SK-N-SH treated with all-trans-retinoic acid at 6 μM for 48 hours (cell line): ENCODE measurements around the gene TSPAN14.

Source experiments
- ATAC-seq: fragments of 200-7000 bp; cut with Tn5 transposase; 3 replicates; pipeline ENCODE4 v1.9.1; 2020; ENCODE audit warnings: mild to moderate bottlenecking, moderate library complexity
- ARNTL ChIP-seq: fragments of 450-650 bp; formaldehyde crosslinking; IDR thresholded peaks from 2 replicates; pipeline ENCODE4 v1.5.0; 2020; ENCODE audit warnings: low read depth, mild to moderate bottlenecking, moderate library complexity, borderline replicate concordance
- BACH2 ChIP-seq: fragments of 250-450 bp; sonication (Bioruptor Pico); IDR thresholded peaks from 2 replicates; pipeline ENCODE4 v1.9.0; 2021; ENCODE audit warnings: mild to moderate bottlenecking, borderline replicate concordance
- CSDC2 ChIP-seq: fragments of 250-450 bp; sonication (Bioruptor Pico); IDR thresholded peaks from 2 replicates; pipeline ENCODE4 v1.5.0; 2020; ENCODE audit warnings: mild to moderate bottlenecking, moderate library complexity
- ESRRG ChIP-seq: fragments of 250-450 bp; sonication (Bioruptor Pico); IDR thresholded peaks from 2 replicates; pipeline ENCODE4 v1.6.1; 2021; ENCODE audit warnings: mild to moderate bottlenecking
- ISL1 ChIP-seq: fragments of 250-450 bp; sonication (Bioruptor Pico); IDR thresholded peaks from 2 replicates; pipeline ENCODE4 v2.1.2; 2022; ENCODE audit warnings: mild to moderate bottlenecking, moderate library complexity
- OSR1 ChIP-seq: fragments of 250-450 bp; sonication (Bioruptor Pico); IDR thresholded peaks from 2 replicates; pipeline ENCODE4 v1.8.0; 2022; ENCODE audit warnings: moderate library complexity, mild to moderate bottlenecking, inconsistent platforms
- PPARA ChIP-seq: fragments of 250-450 bp; sonication (Bioruptor Pico); IDR thresholded peaks from 2 replicates; pipeline ENCODE4 v1.5.0; 2020; ENCODE audit warnings: mild to moderate bottlenecking, borderline replicate concordance
- RARB ChIP-seq: fragments of 250-450 bp; sonication (Bioruptor Pico); IDR thresholded peaks from 2 replicates; pipeline ENCODE4 v1.8.0; 2021; ENCODE audit warnings: mild to moderate bottlenecking, moderate library complexity
- SNAI2 ChIP-seq: fragments of 250-450 bp; sonication (Bioruptor Pico); IDR thresholded peaks from 2 replicates; pipeline ENCODE4 v1.5.0; 2020; ENCODE audit warnings: mild to moderate bottlenecking, moderate library complexity
- TCF4 ChIP-seq: fragments of 250-450 bp; sonication (Bioruptor Pico); IDR thresholded peaks from 2 replicates; pipeline ENCODE4 v1.8.0; 2021; ENCODE audit warnings: mild to moderate bottlenecking, moderate library complexity, borderline replicate concordance
- TOX ChIP-seq: fragments of 250-450 bp; sonication (Bioruptor Pico); IDR thresholded peaks from 2 replicates; pipeline ENCODE4 v1.8.0; 2021; ENCODE audit warnings: mild to moderate bottlenecking, moderate library complexity, borderline replicate concordance
- ZC3H10 ChIP-seq: fragments of 250-450 bp; sonication (Bioruptor Pico); IDR thresholded peaks from 2 replicates; pipeline ENCODE4 v1.5.1; 2021; ENCODE audit warnings: mild to moderate bottlenecking, moderate library complexity
- ZFP3 ChIP-seq: fragments of 250-450 bp; sonication (Bioruptor Pico); IDR thresholded peaks from 2 replicates; pipeline ENCODE4 v1.5.0; 2020; ENCODE audit warnings: mild to moderate bottlenecking, moderate library complexity
- ZFP30 ChIP-seq: fragments of 450-650 bp; formaldehyde crosslinking; IDR thresholded peaks from 2 replicates; pipeline ENCODE4 v1.5.0; 2022; ENCODE audit warnings: mild to moderate bottlenecking, moderate library complexity
- ZNF565 ChIP-seq: fragments of 450-650 bp; formaldehyde crosslinking; conservative IDR thresholded peaks from 2 replicates; pipeline ENCODE4 v1.5.0; 2020; ENCODE audit warnings: low read depth, mild to moderate bottlenecking, moderate library complexity
- ZNF70 ChIP-seq: fragments of 450-650 bp; formaldehyde crosslinking; IDR thresholded peaks from 2 replicates; pipeline ENCODE4 v1.5.0; 2020; ENCODE audit warnings: mild to moderate bottlenecking, moderate library complexity
- ZNF8 ChIP-seq: fragments of 450-650 bp; formaldehyde crosslinking; IDR thresholded peaks from 2 replicates; pipeline ENCODE4 v1.5.0; 2020; ENCODE audit warnings: mild to moderate bottlenecking, moderate library complexity
- TF ChIP-seq, protein P1 (sequence below): fragments of 250-450 bp; sonication (Bioruptor Pico); IDR thresholded peaks from 2 replicates; pipeline ENCODE4 v1.5.1; 2020; ENCODE audit warnings: low read depth, mild to moderate bottlenecking, moderate library complexity
- TF ChIP-seq, protein P2 (sequence below): fragments of 250-450 bp; sonication (Bioruptor Pico); IDR thresholded peaks from 2 replicates; pipeline ENCODE4 v1.5.1; 2021; ENCODE audit warnings: mild to moderate bottlenecking, moderate library complexity
- TF ChIP-seq, protein P3 (sequence below): fragments of 250-450 bp; sonication (Bioruptor Pico); IDR thresholded peaks from 2 replicates; pipeline ENCODE4 v1.8.0; 2020; ENCODE audit warnings: mild to moderate bottlenecking, moderate library complexity, borderline replicate concordance
- TF ChIP-seq, protein P4 (sequence below): fragments of 250-450 bp; sonication (Bioruptor Pico); IDR thresholded peaks from 2 replicates; pipeline ENCODE4 v1.8.0; 2021; ENCODE audit warnings: low read depth, mild to moderate bottlenecking, moderate library complexity, borderline replicate concordance
- TF ChIP-seq, protein P5 (sequence below): fragments of 250-450 bp; sonication (Bioruptor Pico); IDR thresholded peaks from 2 replicates; pipeline ENCODE4 v1.5.0; 2020; ENCODE audit warnings: mild to moderate bottlenecking, moderate library complexity

Gene TSPAN14

DNA sequence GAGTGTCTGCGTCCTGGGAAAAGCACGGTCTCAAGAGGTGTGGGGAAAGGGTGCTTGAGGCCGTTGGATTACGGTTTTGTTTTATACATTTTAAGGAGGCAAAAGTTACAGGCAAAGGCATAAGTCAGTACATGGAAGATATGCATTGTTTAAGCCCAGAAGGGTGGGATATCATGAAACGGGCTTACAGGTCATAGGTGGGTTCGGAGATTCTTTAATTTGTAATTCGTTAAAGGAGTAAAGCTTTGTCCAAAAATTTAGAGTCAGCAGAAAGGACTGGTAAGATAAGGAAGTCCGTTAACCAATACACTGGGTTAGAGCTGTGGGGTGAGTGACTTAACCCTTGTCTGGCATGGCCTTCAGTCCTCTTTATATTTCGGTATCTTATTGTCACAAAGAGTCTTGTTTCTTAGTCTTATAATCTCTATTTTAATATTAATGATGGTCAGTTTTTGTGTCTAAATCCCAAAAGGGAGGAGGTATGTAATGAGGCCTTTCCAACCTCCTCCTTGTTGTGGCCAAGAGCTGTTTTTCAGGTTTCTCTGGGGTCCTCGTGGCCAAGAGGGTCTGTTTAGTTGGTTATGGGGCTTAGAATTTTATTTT is 12.7 kb downstream of the TSPAN14 start:
- TF ChIP-seq ARNTL (no peak), CSDC2 (CRISPR knock-in tag) (no peak), BACH2 (no peak), TCF4 (CRISPR knock-in tag) (no peak), ZNF565 (CRISPR knock-in tag) (no peak), PPARA (CRISPR knock-in tag) (no peak), TOX (CRISPR knock-in tag) (no peak), ZNF70 (CRISPR knock-in tag) (no peak), RARB (CRISPR knock-in tag) (no peak)
- TF ChIP-seq, protein P1, sequence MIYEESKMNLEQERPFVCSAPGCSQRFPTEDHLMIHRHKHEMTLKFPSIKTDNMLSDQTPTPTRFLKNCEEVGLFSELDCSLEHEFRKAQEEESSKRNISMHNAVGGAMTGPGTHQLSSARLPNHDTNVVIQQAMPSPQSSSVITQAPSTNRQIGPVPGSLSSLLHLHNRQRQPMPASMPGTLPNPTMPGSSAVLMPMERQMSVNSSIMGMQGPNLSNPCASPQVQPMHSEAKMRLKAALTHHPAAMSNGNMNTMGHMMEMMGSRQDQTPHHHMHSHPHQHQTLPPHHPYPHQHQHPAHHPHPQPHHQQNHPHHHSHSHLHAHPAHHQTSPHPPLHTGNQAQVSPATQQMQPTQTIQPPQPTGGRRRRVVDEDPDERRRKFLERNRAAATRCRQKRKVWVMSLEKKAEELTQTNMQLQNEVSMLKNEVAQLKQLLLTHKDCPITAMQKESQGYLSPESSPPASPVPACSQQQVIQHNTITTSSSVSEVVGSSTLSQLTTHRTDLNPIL (CRISPR knock-in tag), result no peak
- TF ChIP-seq, protein P2, sequence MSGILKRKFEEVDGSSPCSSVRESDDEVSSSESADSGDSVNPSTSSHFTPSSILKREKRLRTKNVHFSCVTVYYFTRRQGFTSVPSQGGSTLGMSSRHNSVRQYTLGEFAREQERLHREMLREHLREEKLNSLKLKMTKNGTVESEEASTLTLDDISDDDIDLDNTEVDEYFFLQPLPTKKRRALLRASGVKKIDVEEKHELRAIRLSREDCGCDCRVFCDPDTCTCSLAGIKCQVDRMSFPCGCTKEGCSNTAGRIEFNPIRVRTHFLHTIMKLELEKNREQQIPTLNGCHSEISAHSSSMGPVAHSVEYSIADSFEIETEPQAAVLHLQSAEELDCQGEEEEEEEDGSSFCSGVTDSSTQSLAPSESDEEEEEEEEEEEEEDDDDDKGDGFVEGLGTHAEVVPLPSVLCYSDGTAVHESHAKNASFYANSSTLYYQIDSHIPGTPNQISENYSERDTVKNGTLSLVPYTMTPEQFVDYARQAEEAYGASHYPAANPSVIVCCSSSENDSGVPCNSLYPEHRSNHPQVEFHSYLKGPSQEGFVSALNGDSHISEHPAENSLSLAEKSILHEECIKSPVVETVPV, result no peak
- TF ChIP-seq, protein P3, sequence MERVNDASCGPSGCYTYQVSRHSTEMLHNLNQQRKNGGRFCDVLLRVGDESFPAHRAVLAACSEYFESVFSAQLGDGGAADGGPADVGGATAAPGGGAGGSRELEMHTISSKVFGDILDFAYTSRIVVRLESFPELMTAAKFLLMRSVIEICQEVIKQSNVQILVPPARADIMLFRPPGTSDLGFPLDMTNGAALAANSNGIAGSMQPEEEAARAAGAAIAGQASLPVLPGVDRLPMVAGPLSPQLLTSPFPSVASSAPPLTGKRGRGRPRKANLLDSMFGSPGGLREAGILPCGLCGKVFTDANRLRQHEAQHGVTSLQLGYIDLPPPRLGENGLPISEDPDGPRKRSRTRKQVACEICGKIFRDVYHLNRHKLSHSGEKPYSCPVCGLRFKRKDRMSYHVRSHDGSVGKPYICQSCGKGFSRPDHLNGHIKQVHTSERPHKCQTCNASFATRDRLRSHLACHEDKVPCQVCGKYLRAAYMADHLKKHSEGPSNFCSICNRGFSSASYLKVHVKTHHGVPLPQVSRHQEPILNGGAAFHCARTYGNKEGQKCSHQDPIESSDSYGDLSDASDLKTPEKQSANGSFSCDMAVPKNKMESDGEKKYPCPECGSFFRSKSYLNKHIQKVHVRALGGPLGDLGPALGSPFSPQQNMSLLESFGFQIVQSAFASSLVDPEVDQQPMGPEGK (CRISPR knock-in tag), result no peak
- TF ChIP-seq, protein P4, sequence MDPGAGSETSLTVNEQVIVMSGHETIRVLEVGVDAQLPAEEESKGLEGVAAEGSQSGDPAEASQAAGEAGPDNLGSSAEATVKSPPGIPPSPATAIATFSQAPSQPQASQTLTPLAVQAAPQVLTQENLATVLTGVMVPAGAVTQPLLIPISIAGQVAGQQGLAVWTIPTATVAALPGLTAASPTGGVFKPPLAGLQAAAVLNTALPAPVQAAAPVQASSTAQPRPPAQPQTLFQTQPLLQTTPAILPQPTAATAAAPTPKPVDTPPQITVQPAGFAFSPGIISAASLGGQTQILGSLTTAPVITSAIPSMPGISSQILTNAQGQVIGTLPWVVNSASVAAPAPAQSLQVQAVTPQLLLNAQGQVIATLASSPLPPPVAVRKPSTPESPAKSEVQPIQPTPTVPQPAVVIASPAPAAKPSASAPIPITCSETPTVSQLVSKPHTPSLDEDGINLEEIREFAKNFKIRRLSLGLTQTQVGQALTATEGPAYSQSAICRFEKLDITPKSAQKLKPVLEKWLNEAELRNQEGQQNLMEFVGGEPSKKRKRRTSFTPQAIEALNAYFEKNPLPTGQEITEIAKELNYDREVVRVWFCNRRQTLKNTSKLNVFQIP (CRISPR knock-in tag), result no peak

DNA sequence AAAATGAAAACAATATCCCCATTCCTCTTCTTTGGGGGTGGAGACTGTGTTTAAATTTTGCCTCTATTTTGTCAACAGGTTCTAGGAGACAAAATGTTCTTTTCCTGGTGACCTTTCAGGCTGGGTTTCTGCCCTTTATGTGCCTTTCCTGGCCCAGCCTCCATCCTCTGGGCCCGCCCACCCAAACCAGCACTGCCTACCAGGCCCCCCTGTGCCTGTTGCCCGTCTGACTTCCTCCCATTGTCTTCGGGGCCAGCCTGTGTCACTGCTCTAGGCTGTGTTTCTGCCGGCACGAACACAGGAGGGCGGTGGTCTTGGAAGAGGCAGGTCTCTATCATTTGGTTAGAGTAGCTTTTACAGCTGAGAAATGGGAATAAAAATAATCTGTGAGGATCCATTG is 13.9 kb downstream of the TSPAN14 start:
- ATAC-seq, result no peak
- no peak for TF ChIP-seq ZNF70 (CRISPR knock-in tag)

More for the DNA sequence above, 12.7 kb downstream of the TSPAN14 start:
- ATAC-seq, result no peak

DNA sequence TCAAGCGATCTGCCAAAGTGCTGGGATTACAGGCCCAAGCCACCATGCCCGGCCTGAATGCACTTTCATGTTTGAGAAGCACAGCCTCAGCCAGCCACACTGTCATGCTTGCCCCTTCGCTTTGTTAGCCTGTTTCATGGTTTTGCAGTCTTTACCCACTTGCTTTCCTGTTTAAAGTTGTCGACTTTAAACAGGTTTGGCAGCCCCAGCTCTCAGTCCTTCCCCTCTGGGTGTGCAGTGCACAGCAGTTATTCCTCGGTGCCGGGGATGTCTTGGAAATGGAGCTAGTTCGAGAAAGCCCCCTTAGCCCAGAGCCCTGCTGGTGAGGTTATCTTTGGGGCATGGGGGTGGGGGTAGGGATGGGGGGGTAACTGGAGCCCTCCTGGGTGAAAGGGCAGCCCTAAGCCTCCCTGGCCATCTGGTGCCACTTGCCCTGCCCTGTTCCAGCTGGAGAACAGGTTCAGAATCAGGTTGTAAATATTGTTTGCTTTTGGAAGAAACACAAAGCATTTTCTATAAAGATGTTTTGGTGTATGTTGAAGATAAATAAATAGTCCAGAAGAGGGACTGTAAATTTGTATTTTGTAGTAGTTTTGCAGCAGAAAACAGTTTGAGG is 14.8 kb downstream of the TSPAN14 start:
- TF ChIP-seq SNAI2 (CRISPR knock-in tag) (no peak), ZC3H10 (CRISPR knock-in tag) (no peak), RARB (CRISPR knock-in tag) (no peak), TCF4 (CRISPR knock-in tag) (no peak), OSR1 (CRISPR knock-in tag) (no peak), ISL1 (CRISPR knock-in tag) (no peak), ZNF70 (CRISPR knock-in tag) (no peak), CSDC2 (CRISPR knock-in tag) (no peak), ZFP30 (CRISPR knock-in tag) (no peak), ARNTL (no peak), ZNF8 (CRISPR knock-in tag) (no peak), TOX (CRISPR knock-in tag) (no peak), PPARA (CRISPR knock-in tag) (no peak), ZNF565 (CRISPR knock-in tag) (no peak), ESRRG (CRISPR knock-in tag) (no peak), ZFP3 (CRISPR knock-in tag) (no peak)
- TF ChIP-seq, protein P2, result no peak
- TF ChIP-seq, protein P1 (CRISPR knock-in tag), result no peak
- TF ChIP-seq, protein P5, sequence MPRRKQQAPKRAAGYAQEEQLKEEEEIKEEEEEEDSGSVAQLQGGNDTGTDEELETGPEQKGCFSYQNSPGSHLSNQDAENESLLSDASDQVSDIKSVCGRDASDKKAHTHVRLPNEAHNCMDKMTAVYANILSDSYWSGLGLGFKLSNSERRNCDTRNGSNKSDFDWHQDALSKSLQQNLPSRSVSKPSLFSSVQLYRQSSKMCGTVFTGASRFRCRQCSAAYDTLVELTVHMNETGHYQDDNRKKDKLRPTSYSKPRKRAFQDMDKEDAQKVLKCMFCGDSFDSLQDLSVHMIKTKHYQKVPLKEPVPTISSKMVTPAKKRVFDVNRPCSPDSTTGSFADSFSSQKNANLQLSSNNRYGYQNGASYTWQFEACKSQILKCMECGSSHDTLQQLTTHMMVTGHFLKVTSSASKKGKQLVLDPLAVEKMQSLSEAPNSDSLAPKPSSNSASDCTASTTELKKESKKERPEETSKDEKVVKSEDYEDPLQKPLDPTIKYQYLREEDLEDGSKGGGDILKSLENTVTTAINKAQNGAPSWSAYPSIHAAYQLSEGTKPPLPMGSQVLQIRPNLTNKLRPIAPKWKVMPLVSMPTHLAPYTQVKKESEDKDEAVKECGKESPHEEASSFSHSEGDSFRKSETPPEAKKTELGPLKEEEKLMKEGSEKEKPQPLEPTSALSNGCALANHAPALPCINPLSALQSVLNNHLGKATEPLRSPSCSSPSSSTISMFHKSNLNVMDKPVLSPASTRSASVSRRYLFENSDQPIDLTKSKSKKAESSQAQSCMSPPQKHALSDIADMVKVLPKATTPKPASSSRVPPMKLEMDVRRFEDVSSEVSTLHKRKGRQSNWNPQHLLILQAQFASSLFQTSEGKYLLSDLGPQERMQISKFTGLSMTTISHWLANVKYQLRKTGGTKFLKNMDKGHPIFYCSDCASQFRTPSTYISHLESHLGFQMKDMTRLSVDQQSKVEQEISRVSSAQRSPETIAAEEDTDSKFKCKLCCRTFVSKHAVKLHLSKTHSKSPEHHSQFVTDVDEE, result no peak
- no peak for ATAC-seq
